ENCODE results near the gene SGK1. TPM values are rescaled to one million over a fixed set of nuclear protein-coding genes. Genes with fewer than 3 reads are reported as not detected.

The SGK1 gene
- total RNA-seq, 1 experiment from 2014 or later: 95.2 TPM

DNA sequence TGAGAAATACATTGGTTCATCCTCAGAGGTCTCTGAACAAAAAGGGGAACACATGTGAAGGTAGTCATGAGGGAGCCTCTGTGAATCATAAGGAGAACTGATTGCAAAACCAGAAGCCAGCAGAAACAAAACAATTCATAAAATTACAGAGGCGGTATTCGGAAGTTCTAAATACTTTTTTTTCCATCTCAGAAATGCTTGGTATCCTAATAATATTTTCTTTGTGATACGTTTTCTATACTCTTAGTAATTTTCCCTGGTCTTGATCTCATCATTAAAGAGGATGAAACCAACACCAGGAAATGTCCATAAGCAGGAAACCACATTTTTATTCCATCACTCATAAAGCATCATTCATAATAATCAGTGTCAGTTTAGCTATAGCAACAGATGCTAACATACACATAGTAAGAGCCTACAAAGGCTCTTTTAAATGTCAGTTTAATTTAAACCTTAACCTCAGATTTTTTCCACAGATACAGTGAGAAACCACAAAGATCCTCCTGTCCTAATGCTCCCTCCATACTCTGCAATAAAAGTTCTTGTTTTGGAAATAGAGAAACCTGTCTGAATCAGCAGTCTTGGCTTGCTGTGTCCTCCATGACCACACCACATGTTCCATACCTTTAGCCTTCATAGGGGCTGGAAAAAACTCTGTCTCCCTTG lies 29.2 kb downstream of the SGK1 start:
- CTCF ChIA-PET: no interaction called here

DNA sequence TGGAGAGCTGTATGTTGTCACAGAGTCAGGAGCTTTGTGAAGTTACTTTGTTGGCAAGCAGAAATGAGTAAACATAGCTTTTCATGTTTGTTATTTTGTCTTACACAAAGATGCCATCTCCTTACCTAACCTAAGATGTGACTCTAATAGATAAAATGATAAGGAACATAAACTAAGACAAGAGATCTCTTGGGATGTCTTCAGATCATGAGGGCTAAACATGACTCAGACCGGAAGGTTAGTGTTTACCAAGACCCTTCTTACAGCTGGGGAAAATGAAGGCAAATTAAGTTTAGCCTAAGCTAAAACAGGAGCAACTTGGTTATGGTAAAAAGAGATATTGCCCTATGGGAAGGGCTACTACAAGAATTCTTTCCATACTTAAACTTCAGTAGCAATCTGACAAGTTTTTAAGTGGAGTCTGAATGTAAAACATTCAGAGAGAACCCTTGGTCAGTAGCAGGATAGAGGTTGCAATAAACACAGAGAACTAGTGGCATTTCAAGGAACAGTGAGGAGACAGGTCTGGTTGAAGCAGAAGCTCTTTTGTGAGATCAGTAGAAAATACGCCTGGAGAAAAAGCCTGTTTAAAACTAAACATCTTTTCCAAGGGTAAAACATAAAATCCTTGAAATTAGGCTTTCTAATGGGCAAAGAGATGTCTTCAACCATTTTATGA lies 29.9 kb downstream of the SGK1 start:
- TF ChIP-seq, protein P1, sequence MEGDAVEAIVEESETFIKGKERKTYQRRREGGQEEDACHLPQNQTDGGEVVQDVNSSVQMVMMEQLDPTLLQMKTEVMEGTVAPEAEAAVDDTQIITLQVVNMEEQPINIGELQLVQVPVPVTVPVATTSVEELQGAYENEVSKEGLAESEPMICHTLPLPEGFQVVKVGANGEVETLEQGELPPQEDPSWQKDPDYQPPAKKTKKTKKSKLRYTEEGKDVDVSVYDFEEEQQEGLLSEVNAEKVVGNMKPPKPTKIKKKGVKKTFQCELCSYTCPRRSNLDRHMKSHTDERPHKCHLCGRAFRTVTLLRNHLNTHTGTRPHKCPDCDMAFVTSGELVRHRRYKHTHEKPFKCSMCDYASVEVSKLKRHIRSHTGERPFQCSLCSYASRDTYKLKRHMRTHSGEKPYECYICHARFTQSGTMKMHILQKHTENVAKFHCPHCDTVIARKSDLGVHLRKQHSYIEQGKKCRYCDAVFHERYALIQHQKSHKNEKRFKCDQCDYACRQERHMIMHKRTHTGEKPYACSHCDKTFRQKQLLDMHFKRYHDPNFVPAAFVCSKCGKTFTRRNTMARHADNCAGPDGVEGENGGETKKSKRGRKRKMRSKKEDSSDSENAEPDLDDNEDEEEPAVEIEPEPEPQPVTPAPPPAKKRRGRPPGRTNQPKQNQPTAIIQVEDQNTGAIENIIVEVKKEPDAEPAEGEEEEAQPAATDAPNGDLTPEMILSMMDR (conservative IDR thresholded peaks at IDR 0.05; ENCODE audit: low read depth, low read length): no peak
- TF ChIP-seq EZH2 (IDR thresholded peaks at IDR 0.05; ENCODE audit: low read length, unreplicated experiment) (no peak), EZH2phosphoT487 (IDR thresholded peaks at IDR 0.05; ENCODE audit: borderline replicate concordance, low read length) (no peak)
- intact Hi-C loops (cut with micrococcal nuclease): no loop called here

More for the DNA sequence above, 29.2 kb downstream of the SGK1 start:
- H3K27ac ChIP-seq (ENCODE audit: low read length): peak overlapping the region; percentile 66
- H3K36me3 ChIP-seq (ENCODE audit: low read depth, low read length): no peaks in the 10 kb centered on the region
- peak; percentile 61 for DNase-seq
- no peak for ATAC-seq
- BruUV-seq (replicated peaks): no TSS peak
- H3K4me3 ChIP-seq (ENCODE audit: low read length): no peak overlapping the region
- POLR2A ChIA-PET (ENCODE audit: unreplicated experiment): interaction anchor here (0.6 kb wide), 1 partner anchor 474 kb away, joined by 6 read pairs; no protein-coding TSS in a partner anchor
- H3K9me2 ChIP-seq (replicated peaks; ENCODE audit: low read length): no peaks in the 10 kb centered on the region
- no peak overlapping the region for H3K9ac ChIP-seq (ENCODE audit: low read length)
- peaks cover 12% of the 10 kb centered on the region for H3K4me1 ChIP-seq (ENCODE audit: insufficient read depth, low read length)
- intact Hi-C loops (cut with micrococcal nuclease): no loop called here
- no peaks in the 10 kb centered on the region for H3K27me3 ChIP-seq (ENCODE audit: low read length)
- no peak overlapping the region for H2AFZ ChIP-seq (ENCODE audit: low read length)
- H4K20me1 ChIP-seq (ENCODE audit: low read length): no peaks in the 10 kb centered on the region
- TF ChIP-seq, protein P1 (conservative IDR thresholded peaks at IDR 0.05; ENCODE audit: low read depth, low read length): no peak
- TF ChIP-seq EZH2 (IDR thresholded peaks at IDR 0.05; ENCODE audit: low read length, unreplicated experiment): no peak
- TF ChIP-seq EZH2phosphoT487 (IDR thresholded peaks at IDR 0.05; ENCODE audit: borderline replicate concordance, low read length): no peak
- H3K4me2 ChIP-seq (ENCODE audit: low read length): no peak overlapping the region
- H3K9me3 ChIP-seq (ENCODE audit: low read length): no peaks in the 10 kb centered on the region
- no peaks in the 10 kb centered on the region for H3K79me2 ChIP-seq (ENCODE audit: low read length)
- no peaks in the 10 kb centered on the region for H3F3A ChIP-seq (ENCODE audit: low read length, unreplicated experiment)

DNA sequence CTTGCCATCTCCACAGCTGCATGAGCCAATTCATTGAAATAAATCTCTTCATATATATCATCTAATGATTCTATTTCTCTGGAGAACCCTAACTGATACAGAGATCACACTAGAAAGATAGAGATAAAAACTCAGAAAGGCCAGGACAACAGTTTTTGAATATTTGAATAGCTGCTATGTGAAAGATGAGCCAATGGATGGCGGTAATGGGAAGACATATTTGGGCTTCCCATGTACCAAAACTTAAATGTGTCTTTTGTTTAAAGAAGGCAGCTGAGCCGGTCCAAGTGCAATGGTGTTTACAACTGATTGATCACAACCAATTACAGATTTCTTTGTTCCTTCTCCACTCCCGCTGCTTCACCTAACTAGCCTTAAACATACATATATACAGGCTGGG lies 35.1 kb downstream of the SGK1 start:
- Histone ChIP-seq H3K4me1 (ENCODE audit: insufficient read depth, low read length) (no peaks in the 10 kb centered on the region), H3K79me2 (ENCODE audit: low read length) (no peaks in the 10 kb centered on the region), H3K9me3 (ENCODE audit: low read length) (no peaks in the 10 kb centered on the region), H3K27me3 (ENCODE audit: low read length) (no peaks in the 10 kb centered on the region), H3K4me3 (ENCODE audit: low read length) (no peak overlapping the region), H3K4me2 (ENCODE audit: low read length) (no peak overlapping the region), H3F3A (ENCODE audit: low read length, unreplicated experiment) (no peaks in the 10 kb centered on the region), H2AFZ (ENCODE audit: low read length) (no peak overlapping the region), H3K27ac (ENCODE audit: low read length) (no peak overlapping the region), H3K9ac (ENCODE audit: low read length) (no peak overlapping the region), H4K20me1 (ENCODE audit: low read length) (no peaks in the 10 kb centered on the region), H3K36me3 (ENCODE audit: low read depth, low read length) (no peaks in the 10 kb centered on the region), H3K9me2 (replicated peaks; ENCODE audit: low read length) (no peaks in the 10 kb centered on the region)
- intact Hi-C loops (cut with micrococcal nuclease): no loop called here
- ATAC-seq: no peak
- TF ChIP-seq EZH2 (IDR thresholded peaks at IDR 0.05; ENCODE audit: low read length, unreplicated experiment) (no peak), EZH2phosphoT487 (IDR thresholded peaks at IDR 0.05; ENCODE audit: borderline replicate concordance, low read length) (no peak)
- TF ChIP-seq, protein P1 (conservative IDR thresholded peaks at IDR 0.05; ENCODE audit: low read depth, low read length): 0 out of 2 replicates have a peak, but pooled peaks have one; percentile 11
- ChIA-PET CTCF (no interaction called here), POLR2A (ENCODE audit: unreplicated experiment) (no interaction called here)
- no TSS peak for BruUV-seq (replicated peaks)
- no peak for DNase-seq

More for the DNA sequence above, 29.9 kb downstream of the SGK1 start:
- ChIA-PET POLR2A (ENCODE audit: unreplicated experiment) (no interaction called here), CTCF (no interaction called here)
- BruUV-seq (replicated peaks): no TSS peak
- no peaks in the 10 kb centered on the region for H3K36me3 ChIP-seq (ENCODE audit: low read depth, low read length)
- H3K79me2 ChIP-seq (ENCODE audit: low read length): no peaks in the 10 kb centered on the region
- no peak for ATAC-seq
- H4K20me1 ChIP-seq (ENCODE audit: low read length): no peaks in the 10 kb centered on the region
- no peak for DNase-seq
- no peak overlapping the region for H3K9ac ChIP-seq (ENCODE audit: low read length)
- H3K4me2 ChIP-seq (ENCODE audit: low read length): no peak overlapping the region
- H3F3A ChIP-seq (ENCODE audit: low read length, unreplicated experiment): no peaks in the 10 kb centered on the region
- no peak overlapping the region for H2AFZ ChIP-seq (ENCODE audit: low read length)
- H3K4me3 ChIP-seq (ENCODE audit: low read length): no peak overlapping the region
- no peaks in the 10 kb centered on the region for H3K9me2 ChIP-seq (replicated peaks; ENCODE audit: low read length)
- H3K9me3 ChIP-seq (ENCODE audit: low read length): no peaks in the 10 kb centered on the region
- no peaks in the 10 kb centered on the region for H3K27me3 ChIP-seq (ENCODE audit: low read length)
- H3K4me1 ChIP-seq (ENCODE audit: insufficient read depth, low read length): peaks cover 12% of the 10 kb centered on the region
- peak overlapping the region; percentile 55 for H3K27ac ChIP-seq (ENCODE audit: low read length)
